Transverse colon (tissue), 4 donors: ENCODE results near the gene NPPB. TPM values are rescaled to one million over a fixed set of nuclear protein-coding genes. Genes with fewer than 3 reads are reported as not detected.
"Not testable (repeated sequence)": the region's sequence is repeated elsewhere in the genome, so short reads cannot be mapped to it uniquely, and the experiment has no call there.

Experiments
- DNase-seq: peaks from one replicate; pipeline ENCODE4 v3.0.0-alpha.2; 2019
- H3K27ac ChIP-seq, 4 donors: fragments of 200-600 bp; sonication (generic); 2 replicates each; pipeline ENCODE4 v1.5.1; 2016 to 2018; ENCODE audit warnings: inconsistent platforms in 4 of 4
- H3K27me3 ChIP-seq: fragments of 200-600 bp; sonication (generic); 2 replicates; pipeline ENCODE4 v1.5.1; 2017; ENCODE audit warnings: inconsistent platforms
- H3K36me3 ChIP-seq, 4 donors: fragments of 200-600 bp; sonication (generic); 2 replicates each; pipeline ENCODE4 v1.5.1; 2017 to 2019; ENCODE audit warnings: inconsistent platforms in 4 of 4
- H3K4me1 ChIP-seq, 4 donors: fragments of 200-600 bp; sonication (generic); 2 replicates each; pipeline ENCODE4 v1.5.1; 2017 to 2020; ENCODE audit warnings: inconsistent platforms in 4 of 4
- H3K4me3 ChIP-seq, 4 donors: fragments of 200-600 bp; sonication (generic); 1 replicate in 1 of 4; 2 replicates in 3 of 4; pipeline versions ENCODE4 v1.5.1 to v1.6.1; 2017 to 2019; ENCODE audit warnings: inconsistent platforms in 4 of 4
- H3K9me3 ChIP-seq, 2 donors: fragments of 200-600 bp; sonication (generic); 2 replicates each; pipeline ENCODE4 v1.5.1; 2017 to 2019; ENCODE audit warnings: inconsistent platforms in 2 of 2
- CTCF ChIP-seq, 5 experiments: fragments of 200-600 bp in 3 of 5; fragments of 450-650 bp in 2 of 5; sonication (generic) in 3 of 5; IDR thresholded peaks; 1 replicate in 2 of 5; 2 replicates in 3 of 5; pipeline ENCODE4 v1.5.1; 2016 to 2017; ENCODE audit warnings: antibody characterized with exemption in 5 of 5, inconsistent platforms in 3 of 5, mild to moderate bottlenecking in 2 of 5, moderate library complexity in 1 of 5
- EP300 ChIP-seq: sonication (generic); formaldehyde crosslinking; IDR thresholded peaks from one replicate; pipeline ENCODE4 v1.6.1; 2017; ENCODE audit warnings: antibody characterized with exemption, low read depth
- POLR2A ChIP-seq: fragments of 450-650 bp; IDR thresholded peaks from one replicate; pipeline ENCODE4 v1.6.1; 2016; ENCODE audit warnings: antibody characterized with exemption, mild to moderate bottlenecking, moderate library complexity
- POLR2AphosphoS5 ChIP-seq, 3 donors: sonication (generic); formaldehyde crosslinking; IDR thresholded peaks; one replicate each; pipeline ENCODE4 v1.6.1; 2016; ENCODE audit warnings: antibody characterized with exemption in 3 of 3
- WGBS, 2 donors: methylation state at CpG; one replicate each; pipeline ENCODE4 v1.1.5; 2018; ENCODE audit warnings: low coverage in 1 of 2; 5-methylcytosine and 5-hydroxymethylcytosine counted together
- in situ Hi-C, 4 donors: fragments of 200-750 bp; cut with MboI; loops; one replicate each; pipeline versions ENCODE4 v1.15.0 to v1.15.1; 2017; ENCODE audit warnings: low sequenced_read_pairs in 3 of 4, low pct_ligation_motif_present in 1 of 4, low pct_unique_long_range_greater_than_20kb in 1 of 4
- intact Hi-C: fragments of 100-400 bp; cut with DNase I; formaldehyde crosslinking; loops from one replicate; pipeline ENCODE4 v1.15.1; 2023; ENCODE audit warnings: low total_unique reads
- total RNA-seq, 4 donors: library from RNA; depleted of rRNA; stranded (reverse); fragments of >200 nt; gene quantifications; one replicate each; pipeline ENCODE4 v1.1.0, GENCODE V29; 2016

Gene NPPB
- total RNA-seq, 4 donors from 2014 or later = not detected

- Histone ChIP-seq H3K27ac (no peak overlapping the region), H3K4me1 (no peaks in the 10 kb centered on the region), H3K4me3 (no peak overlapping the region), H3K9me3 (no peaks in the 10 kb centered on the region), H3K27me3 (peaks cover 66% of the 10 kb centered on the region), H3K36me3 (no peaks in the 10 kb centered on the region)
- no peak for DNase-seq
- WGBS, 2 donors = 44 to 54% methylated on average over 9 to 33 of the region's 38 CpGs
- no peak for TF ChIP-seq EP300
- no peak for TF ChIP-seq POLR2A
- no peak for TF ChIP-seq POLR2AphosphoS5 (IDR thresholded peaks at IDR 0.05)
- no peak for TF ChIP-seq CTCF (IDR thresholded peaks at IDR 0.05)
- in situ Hi-C loops (loop anchor here in 1 of 4 donors (10.0 kb wide), 1 partner anchor 53 kb away; the partner anchor contains the start of gene NPPA), intact Hi-C loops (no loop called here)
Measured at GRCh38 chr1:11898086-11898785, 39.5 kb upstream of the NPPB start.

DNA sequence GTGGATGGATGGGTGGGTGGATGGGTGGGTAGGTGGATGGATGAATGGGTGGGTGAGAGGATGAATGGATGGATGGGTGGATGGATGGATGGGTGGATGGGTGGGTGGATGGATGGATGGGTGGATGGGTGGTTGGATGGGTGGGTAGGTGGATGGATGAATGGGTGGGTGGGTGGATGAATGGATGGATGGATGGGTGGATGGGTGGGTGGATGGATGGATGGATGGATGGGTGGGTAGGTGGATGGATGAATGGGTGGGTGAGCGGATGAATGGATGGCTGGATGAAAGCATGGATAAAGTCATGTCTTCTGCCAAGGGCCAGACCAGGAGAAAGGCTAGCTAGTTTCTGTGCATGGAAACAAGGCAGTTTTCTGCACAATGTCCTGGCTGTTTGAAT is 35.8 kb upstream of the NPPB start:
- intact Hi-C loops (loop anchor here (5.0 kb wide), 1 partner anchor 57 kb away; no protein-coding TSS in a partner anchor), in situ Hi-C loops (loop anchor here in 1 of 4 donors (10.0 kb wide), 1 partner anchor 50 kb away; the partner anchor contains the start of gene NPPA)
- 65 to 73% methylated on average over 1 of the region's 1 CpG for WGBS, 2 donors
- not testable (repeated sequence) for H3K4me3 ChIP-seq, H3K4me1 ChIP-seq, DNase-seq, H3K36me3 ChIP-seq, H3K27ac ChIP-seq, H3K9me3 ChIP-seq
- peaks cover 58% of the 10 kb centered on the region for H3K27me3 ChIP-seq

- Histone ChIP-seq H3K4me1 (no peaks in the 10 kb centered on the region), H3K27ac (no peak overlapping the region), H3K36me3 (no peaks in the 10 kb centered on the region), H3K9me3 (no peaks in the 10 kb centered on the region), H3K27me3 (peaks cover 52% of the 10 kb centered on the region), H3K4me3 (no peak overlapping the region)
- WGBS, 2 donors = 0 to 3% methylated on average over 4 to 5 of the region's 5 CpGs
- in situ Hi-C loops = loop anchor here in 1 of 4 donors (10.0 kb wide), 1 partner anchor 49 kb away; the partner anchor contains the start of gene NPPA
- intact Hi-C loops = loop anchor here (5.0 kb wide), 1 partner anchor 57 kb away; no protein-coding TSS in a partner anchor
- TF ChIP-seq CTCF (IDR thresholded peaks at IDR 0.05) (peak; percentile 74 to 88 (median 81)), POLR2A (no peak)
- peak; percentile 63 for DNase-seq
Measured at GRCh38 chr1:11893907-11894251, 35.1 kb upstream of the NPPB start.

GRCh38 chr1:11891433-11892186 is 32.9 kb upstream of the NPPB start:
- TF ChIP-seq CTCF (IDR thresholded peaks at IDR 0.05) = no peak
- TF ChIP-seq POLR2A = no peak
- no peak for TF ChIP-seq EP300
- no peak for TF ChIP-seq POLR2AphosphoS5 (IDR thresholded peaks at IDR 0.05)
- peaks cover 30% of the 10 kb centered on the region for H3K27me3 ChIP-seq
- intact Hi-C loops = loop anchor here (5.0 kb wide), 1 partner anchor 54 kb away; no protein-coding TSS in a partner anchor
- no peaks in the 10 kb centered on the region for H3K36me3 ChIP-seq
- 68 to 89% methylated on average over 3 to 6 of the region's 6 CpGs for WGBS, 2 donors
- in situ Hi-C loops = loop anchor here in 1 of 4 donors (10.0 kb wide), 1 partner anchor 47 kb away; the partner anchor contains the start of gene NPPA
- H3K4me1 ChIP-seq = no peaks in the 10 kb centered on the region
- no peak overlapping the region for H3K27ac ChIP-seq
- no peaks in the 10 kb centered on the region for H3K9me3 ChIP-seq
- no peak for DNase-seq
- no peak overlapping the region for H3K4me3 ChIP-seq
